HEK293T (cell line): Measurements from ENCODE around the gene PHC2.

Experiments
- CTCF ChIA-PET: fragments of 350-600 bp; formaldehyde crosslinking; extraction: SDS; loops from one replicate; lab custom pipeline; 2021; ENCODE audit warnings: antibody characterized with exemption, inconsistent platforms; lab: Yijun Ruan, JAX
- POLR2A ChIA-PET: fragments of 350-600 bp; formaldehyde crosslinking; extraction: SDS; loops from one replicate; lab custom pipeline; 2020; ENCODE audit warnings: antibody characterized with exemption, inconsistent platforms; lab: Yijun Ruan, JAX
- DNase-seq: peaks from one replicate; pipeline ENCODE4 v3.0.0; 2012; ENCODE audit warnings: mixed read lengths; ENCODE audit errors: extremely low spot score
- ARNT ChIP-seq: fragments of 450-650 bp; IDR thresholded peaks from 2 replicates; pipeline ENCODE4 v1.6.1; 2017; ENCODE audit warnings: mild to moderate bottlenecking
- BHLHE40 ChIP-seq: fragments of 450-650 bp; IDR thresholded peaks from 2 replicates; pipeline ENCODE4 v1.6.1; 2016; ENCODE audit warnings: mild to moderate bottlenecking, moderate library complexity, borderline replicate concordance
- CTBP1 ChIP-seq: fragments of 450-650 bp; IDR thresholded peaks from 2 replicates; pipeline ENCODE4 v1.6.1; 2016; ENCODE audit warnings: borderline replicate concordance
- ELF4 ChIP-seq: fragments of 450-650 bp; IDR thresholded peaks from 2 replicates; pipeline ENCODE4 v1.6.1; 2017; ENCODE audit warnings: antibody characterized with exemption
- FOXA1 ChIP-seq: fragments of 450-650 bp; IDR thresholded peaks from 2 replicates; pipeline ENCODE4 v1.6.1; 2016; ENCODE audit warnings: mild to moderate bottlenecking
- FOXK2 ChIP-seq: fragments of 450-650 bp; IDR thresholded peaks from 2 replicates; pipeline ENCODE4 v1.6.1; 2016; ENCODE audit warnings: mild to moderate bottlenecking
- FOXM1 ChIP-seq: fragments of 450-650 bp; IDR thresholded peaks from 2 replicates; pipeline ENCODE4 v1.6.1; 2017; ENCODE audit warnings: mild to moderate bottlenecking, borderline replicate concordance
- HDGF ChIP-seq: fragments of 450-650 bp; IDR thresholded peaks from 2 replicates; pipeline ENCODE4 v1.6.1; 2017; ENCODE audit warnings: antibody characterized with exemption, borderline replicate concordance
- L3MBTL2 ChIP-seq: fragments of 450-650 bp; conservative IDR thresholded peaks from 2 replicates; pipeline ENCODE4 v1.6.1; 2016; ENCODE audit warnings: mild to moderate bottlenecking
- LEF1 ChIP-seq: fragments of 450-650 bp; IDR thresholded peaks from 2 replicates; pipeline ENCODE4 v1.6.1; 2017; ENCODE audit warnings: mild to moderate bottlenecking, borderline replicate concordance
- NFRKB ChIP-seq: fragments of 450-650 bp; IDR thresholded peaks from 2 replicates; pipeline ENCODE4 v1.6.1; 2016; ENCODE audit warnings: mild to moderate bottlenecking, moderate library complexity
- SP1 ChIP-seq: fragments of 450-650 bp; IDR thresholded peaks from 2 replicates; pipeline ENCODE4 v1.6.1; 2017
- SUZ12 ChIP-seq: fragments of 450-650 bp; IDR thresholded peaks from 2 replicates; pipeline ENCODE4 v1.6.1; 2016; ENCODE audit warnings: mild to moderate bottlenecking
- TARDBP ChIP-seq: fragments of 450-650 bp; IDR thresholded peaks from 2 replicates; pipeline ENCODE4 v1.6.1; 2016
- ZNF384 ChIP-seq: fragments of 450-650 bp; IDR thresholded peaks from 2 replicates; pipeline ENCODE4 v1.6.1; 2016
- TF ChIP-seq, protein P1 (sequence below): fragments of 450-650 bp; IDR thresholded peaks from 2 replicates; pipeline ENCODE4 v1.6.1; 2016

Gene PHC2

DNA sequence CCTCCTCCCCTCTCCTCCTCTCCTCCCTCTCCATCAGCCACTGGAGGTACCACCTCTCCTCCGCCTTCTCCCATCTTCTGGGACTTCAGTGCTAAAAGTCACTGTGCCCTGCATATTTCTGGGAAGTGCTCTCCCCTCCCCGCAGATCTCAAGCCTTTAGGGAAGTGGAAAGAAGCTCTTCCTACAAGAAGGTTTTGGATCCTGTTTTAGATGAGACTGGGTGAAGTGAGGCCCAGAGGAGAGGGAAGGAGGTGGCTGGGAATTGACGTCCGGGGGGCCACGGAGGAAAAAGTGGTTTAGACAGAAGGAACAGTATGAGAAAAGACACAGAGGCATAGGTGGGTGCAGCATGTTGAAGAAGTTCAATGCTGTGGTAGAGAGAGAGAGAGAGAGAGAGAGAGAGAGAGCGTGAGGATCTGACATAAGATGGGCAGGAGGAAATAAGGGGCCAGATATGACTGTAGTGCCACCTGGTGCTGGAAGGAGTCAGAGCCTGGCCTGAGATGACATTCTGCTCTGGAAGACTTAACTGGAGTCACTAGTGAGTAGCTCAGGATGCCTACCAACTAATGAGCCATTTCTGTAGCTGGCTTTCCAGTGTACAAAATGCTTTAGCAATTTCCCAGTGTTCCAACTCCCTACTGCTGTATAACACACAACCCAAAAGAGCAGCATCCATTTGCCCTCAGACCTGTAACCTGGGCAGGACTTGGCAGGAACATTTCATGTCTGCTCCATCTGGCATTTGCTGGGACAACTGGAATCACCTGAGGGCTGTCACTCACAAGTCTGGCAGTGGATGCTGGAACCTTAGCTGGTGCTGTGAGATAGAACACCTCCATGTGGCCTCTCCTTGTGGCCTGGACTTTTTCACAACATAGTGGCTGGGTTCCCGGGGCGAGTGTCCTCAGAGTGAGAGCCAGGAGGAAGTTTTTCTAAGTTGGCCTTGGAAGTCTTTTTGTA, 24.9 kb upstream of the PHC2 start:
- TF ChIP-seq ZNF384 (no peak), TARDBP (no peak), ELF4 (no peak), FOXK2 (no peak), FOXA1 (no peak), HDGF (no peak), CTBP1 (no peak), BHLHE40 (no peak), ARNT (no peak), L3MBTL2 (no peak), LEF1 (no peak), NFRKB (no peak)
- TF ChIP-seq, protein P1, sequence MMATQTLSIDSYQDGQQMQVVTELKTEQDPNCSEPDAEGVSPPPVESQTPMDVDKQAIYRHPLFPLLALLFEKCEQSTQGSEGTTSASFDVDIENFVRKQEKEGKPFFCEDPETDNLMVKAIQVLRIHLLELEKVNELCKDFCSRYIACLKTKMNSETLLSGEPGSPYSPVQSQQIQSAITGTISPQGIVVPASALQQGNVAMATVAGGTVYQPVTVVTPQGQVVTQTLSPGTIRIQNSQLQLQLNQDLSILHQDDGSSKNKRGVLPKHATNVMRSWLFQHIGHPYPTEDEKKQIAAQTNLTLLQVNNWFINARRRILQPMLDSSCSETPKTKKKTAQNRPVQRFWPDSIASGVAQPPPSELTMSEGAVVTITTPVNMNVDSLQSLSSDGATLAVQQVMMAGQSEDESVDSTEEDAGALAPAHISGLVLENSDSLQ = no peak; the same call in 1 of the 2 replicates
- CTCF ChIA-PET = interaction anchor here (0.6 to 1.9 kb wide), 9 partner anchors 11 to 1702 kb away, joined by 3 to 11 read pairs (median 5); no protein-coding TSS in a partner anchor
- POLR2A ChIA-PET = interaction anchor here (1.4 kb wide), 1 partner anchor 16 kb away, joined by 4 read pairs; the partner anchor contains the start of gene ZSCAN20
- DNase-seq = peak; percentile 83

DNA sequence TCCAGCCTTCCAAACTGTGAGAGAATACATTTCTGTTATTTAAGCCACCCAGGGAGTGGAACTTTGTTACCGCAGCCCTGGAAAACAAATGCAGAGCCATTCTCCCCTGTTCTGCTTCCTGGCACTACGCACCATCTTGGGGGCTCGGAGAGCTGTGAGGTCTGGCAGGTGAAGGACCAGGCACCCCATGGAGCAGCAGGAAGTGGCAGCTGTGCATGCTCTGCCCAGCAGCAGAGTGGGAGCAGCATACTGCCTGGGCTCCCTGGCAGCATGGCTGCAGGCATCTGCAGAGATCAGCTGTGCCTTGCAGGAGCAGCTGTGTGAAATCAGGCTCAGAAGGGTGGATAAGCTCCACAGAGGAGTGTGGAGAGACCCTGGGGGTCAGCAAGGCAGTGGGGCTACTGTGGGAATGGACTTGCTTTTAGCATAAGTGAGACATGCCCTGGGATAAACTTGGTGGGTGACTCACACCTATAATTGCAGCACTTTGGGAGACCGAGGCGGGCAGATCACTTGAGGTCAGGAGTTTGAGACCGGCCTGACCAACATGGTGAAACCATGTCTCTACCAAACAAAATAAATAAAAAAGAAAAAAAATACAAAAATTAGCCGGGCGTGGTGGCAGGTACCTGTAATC, 23.9 kb upstream of the PHC2 start:
- TF ChIP-seq NFRKB (no peak), HDGF (no peak)
- ChIA-PET POLR2A (interaction anchor here (1.4 kb wide), 1 partner anchor 17 kb away, joined by 4 read pairs; the partner anchor contains the start of gene ZSCAN20), CTCF (interaction anchor here (0.7 to 1.9 kb wide), 4 partner anchors 17 to 317 kb away, joined by 4 to 11 read pairs (median 6); no protein-coding TSS in a partner anchor)
- DNase-seq = no peak

DNA sequence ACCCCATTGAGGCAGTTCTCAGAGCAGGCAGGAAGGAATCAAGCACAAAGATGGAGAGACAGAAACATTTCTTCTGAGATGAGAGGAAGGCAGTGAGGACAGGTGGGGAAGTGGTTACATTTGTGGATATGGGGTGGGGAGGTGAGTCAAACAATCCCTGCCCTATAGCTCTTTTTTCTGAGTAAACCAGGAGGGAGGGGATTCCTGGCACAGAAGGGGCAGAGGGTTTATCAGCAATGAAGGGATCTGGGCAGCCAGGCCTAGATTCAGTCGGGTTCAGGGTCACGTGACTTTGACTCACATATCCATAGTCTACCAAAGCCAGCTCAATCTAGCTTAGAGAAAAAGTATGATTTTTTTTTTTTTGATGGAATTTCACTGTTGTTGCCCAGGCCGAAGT, 15.7 kb upstream of the PHC2 start:
- no peak for TF ChIP-seq BHLHE40
- no peak for TF ChIP-seq LEF1
- no peak for TF ChIP-seq ARNT
- TF ChIP-seq SUZ12 = no peak
- no peak for TF ChIP-seq ZNF384
- TF ChIP-seq, protein P1 = no peak
- no peak for TF ChIP-seq FOXM1
- no peak for TF ChIP-seq SP1
- no peak for TF ChIP-seq HDGF
- no peak for TF ChIP-seq NFRKB
- no peak for TF ChIP-seq FOXK2
- no peak for TF ChIP-seq L3MBTL2
- TF ChIP-seq FOXA1 = no peak
- TF ChIP-seq ELF4 = no peak
- TF ChIP-seq TARDBP = no peak
- no peak for TF ChIP-seq CTBP1
- ChIA-PET CTCF (interaction anchor here (0.6 kb wide), 1 partner anchor 228 kb away, joined by 3 read pairs; no protein-coding TSS in a partner anchor), POLR2A (no interaction called here)
- DNase-seq = no peak

DNA sequence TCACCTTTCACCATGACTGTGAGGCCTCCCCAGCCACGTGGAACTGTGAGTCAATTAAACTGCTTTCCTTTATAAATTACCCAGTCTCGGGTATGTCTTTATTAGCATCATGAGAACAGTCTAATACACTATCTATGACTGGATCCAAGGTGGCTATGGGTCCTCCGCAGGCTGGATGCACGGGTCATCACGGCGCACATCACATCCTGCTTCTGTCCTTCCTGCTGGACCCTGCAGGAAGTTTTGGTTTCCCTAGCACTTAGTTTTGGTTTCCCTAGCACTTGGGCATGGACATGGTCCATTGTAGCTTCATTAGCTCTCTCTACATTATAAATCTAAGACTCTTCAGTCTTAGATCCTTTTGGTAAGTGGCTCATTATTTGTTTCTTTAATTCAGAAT, 14.2 kb upstream of the PHC2 start:
- ChIA-PET POLR2A (no interaction called here), CTCF (interaction anchor here (0.8 kb wide), 1 partner anchor 11 kb away, joined by 5 read pairs; no protein-coding TSS in a partner anchor)
- TF ChIP-seq FOXK2 = no peak
- no peak for TF ChIP-seq HDGF
- TF ChIP-seq ZNF384 = no peak
- no peak for TF ChIP-seq LEF1
- TF ChIP-seq, protein P1 = no peak
- no peak for TF ChIP-seq BHLHE40
- TF ChIP-seq TARDBP = no peak
- TF ChIP-seq L3MBTL2 = no peak
- no peak for TF ChIP-seq FOXM1
- no peak for TF ChIP-seq ARNT
- no peak for TF ChIP-seq SUZ12
- TF ChIP-seq FOXA1 = no peak
- TF ChIP-seq NFRKB = no peak
- no peak for TF ChIP-seq CTBP1
- no peak for TF ChIP-seq SP1
- no peak for TF ChIP-seq ELF4
- DNase-seq = no peak

DNA sequence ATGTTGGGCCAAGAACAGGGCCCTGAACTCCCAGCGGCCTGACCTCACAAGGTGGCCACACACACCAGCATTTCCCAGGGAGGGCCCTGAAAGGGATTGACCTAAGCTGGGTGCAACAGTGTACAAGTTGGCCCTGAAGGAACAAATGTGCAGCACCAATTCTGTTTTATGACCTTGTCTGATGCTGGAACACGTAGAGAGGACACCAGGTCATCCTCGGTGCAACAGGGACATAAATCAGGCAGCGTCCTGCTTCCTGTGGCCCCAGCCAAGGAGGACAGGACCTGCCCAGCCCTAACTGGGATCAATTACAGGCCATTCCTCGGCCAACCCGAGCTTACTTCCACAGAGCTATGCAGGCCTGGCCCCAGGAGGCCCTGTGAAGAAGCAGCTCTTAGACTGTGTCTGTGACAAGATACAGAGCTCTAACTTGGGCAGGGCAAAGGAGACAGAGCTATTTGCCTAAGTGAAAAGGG, 12.8 kb upstream of the PHC2 start:
- no peak for DNase-seq
- ChIA-PET POLR2A (interaction anchor here (1.3 kb wide), 1 partner anchor 17 kb away, joined by 5 read pairs; no protein-coding TSS in a partner anchor), CTCF (no interaction called here)
- TF ChIP-seq BHLHE40 (no peak), L3MBTL2 (no peak)
- TF ChIP-seq, protein P1 = peak; percentile 46; the same call in 1 of the 2 replicates
